Activated naive CD4-positive, alpha-beta T cell treated with Interleukin-2 at 50 U/mL for 16 hours (primary cell): ENCODE data around the gene PPIC.

Source experiments
- DNase-seq: peaks from one replicate; pipeline ENCODE4 v3.0.0-alpha.2; 2020

PPIC gene

GRCh38 chr5:123036391-123037103 is at the start of gene PPIC:
Gene PPIC (minus strand): TSS chr5:123036725. CDS start chr5:123036625, 100 bp downstream.
- DNase-seq: no peak

GRCh38 chr5:123085638-123086286 is 49.2 kb upstream of the PPIC start:
- no peak for DNase-seq

- no peak for DNase-seq
Observed at GRCh38 chr5:123084730-123085605, 48.4 kb upstream of the PPIC start.

- no peak for DNase-seq
Observed at GRCh38 chr5:123083298-123083697, 46.8 kb upstream of the PPIC start.

- no peak for DNase-seq
Observed at GRCh38 chr5:123080215-123080614, 43.7 kb upstream of the PPIC start.

GRCh38 chr5:123075521-123076163 is 39.1 kb upstream of the PPIC start:
- DNase-seq: no peak

GRCh38 chr5:123068368-123068938 is 31.9 kb upstream of the PPIC start:
- no peak for DNase-seq

- DNase-seq: no peak
Observed at GRCh38 chr5:123066016-123066415, 29.5 kb upstream of the PPIC start.

- DNase-seq: no peak
Observed at GRCh38 chr5:123059455-123059854, 22.9 kb upstream of the PPIC start.

GRCh38 chr5:123051206-123051605 is 14.7 kb upstream of the PPIC start:
- DNase-seq: no peak

- DNase-seq: no peak
Observed at GRCh38 chr5:123047706-123048105, 11.2 kb upstream of the PPIC start.

GRCh38 chr5:123046222-123046621 is 9.7 kb upstream of the PPIC start:
- no peak for DNase-seq

- DNase-seq: no peak
Observed at GRCh38 chr5:123044926-123045617, 8.5 kb upstream of the PPIC start.

GRCh38 chr5:123039673-123040072 is 3.1 kb upstream of the PPIC start:
- no peak for DNase-seq

GRCh38 chr5:123037104-123037418 is 536 bp upstream of the PPIC start:
- no peak for DNase-seq

- no peak for DNase-seq
Observed at GRCh38 chr5:123035918-123036390, 571 bp downstream of the PPIC start.

GRCh38 chr5:123035360-123035917 is 1.1 kb downstream of the PPIC start:
- peak; percentile 6 for DNase-seq

- no peak for DNase-seq
Observed at GRCh38 chr5:123033157-123033671, 3.3 kb downstream of the PPIC start.

- DNase-seq: no peak
Observed at GRCh38 chr5:123028222-123028621, 8.3 kb downstream of the PPIC start.

- no peak for DNase-seq
Observed at GRCh38 chr5:123014689-123015088, 21.8 kb downstream of the PPIC start.

- no peak for DNase-seq
Observed at GRCh38 chr5:123012321-123012720, 24.2 kb downstream of the PPIC start.

GRCh38 chr5:123007754-123008153 is 28.8 kb downstream of the PPIC start:
- no peak for DNase-seq
